HUES64 (cell line): ENCODE results near the gene CLCC1.

ENCODE experiments used
- H3K27ac ChIP-seq: 2 replicates; pipeline ENCODE4 v1.7.0; 2013; ENCODE audit warnings: low read depth, low read length, inconsistent platforms
- H3K27me3 ChIP-seq: 2 replicates; pipeline ENCODE4 v1.6.1; 2013; ENCODE audit warnings: mild to moderate bottlenecking, low read length; ENCODE audit not compliant: insufficient read depth
- H3K36me3 ChIP-seq: 2 replicates; pipeline ENCODE4 v1.6.1; 2013; ENCODE audit warnings: mild to moderate bottlenecking, low read length; ENCODE audit not compliant: insufficient read depth
- H3K4me1 ChIP-seq: 2 replicates; pipeline ENCODE4 v1.6.1; 2013; ENCODE audit warnings: mild to moderate bottlenecking, low read length, moderate library complexity; ENCODE audit not compliant: insufficient read depth
- H3K4me3 ChIP-seq: 2 replicates; pipeline ENCODE4 v1.5.1; 2013; ENCODE audit warnings: mild to moderate bottlenecking, low read length, moderate library complexity
- H3K9ac ChIP-seq: 2 replicates; pipeline ENCODE4 v1.6.1; 2013; ENCODE audit warnings: mild to moderate bottlenecking, low read depth, low read length
- H3K9me3 ChIP-seq: 2 replicates; pipeline ENCODE4 v1.6.1; 2013; ENCODE audit warnings: low read depth, low read length; ENCODE audit not compliant: insufficient read depth
- WGBS: fragments of 150-250, 120-280 bp; methylation state at CpG from one replicate; pipeline ENCODE4 v1.1.7; 2013; ENCODE audit warnings: missing lambda C conversion rate; 5-methylcytosine and 5-hydroxymethylcytosine counted together

CLCC1 gene

DNA sequence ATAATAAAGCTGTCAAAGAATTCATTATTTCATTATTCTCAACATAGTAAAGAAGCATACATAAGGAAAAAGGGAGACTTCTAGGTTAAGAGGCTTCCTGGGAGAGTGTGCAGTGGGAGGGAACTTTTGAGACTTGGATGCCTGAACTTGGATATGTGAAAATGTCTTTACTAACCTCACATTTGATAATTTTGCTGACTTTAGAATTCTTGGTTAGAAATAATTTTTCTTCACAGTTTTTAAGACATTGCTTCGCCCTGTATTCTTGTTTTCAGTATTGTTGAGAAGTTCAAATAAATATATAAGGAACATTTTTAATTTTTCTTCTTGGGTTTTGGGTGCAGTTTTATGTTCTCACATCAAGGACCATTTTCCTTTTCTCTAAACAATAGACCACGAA is 46.5 kb downstream of the CLCC1 start:
- H3K27ac ChIP-seq, result no peak overlapping the region
- H3K4me1 ChIP-seq, result no peaks in the 10 kb centered on the region
- 94% methylated on average over 1 of the region's 2 CpGs for WGBS
- no peaks in the 10 kb centered on the region for H3K9me3 ChIP-seq
- H3K4me3 ChIP-seq, result no peak overlapping the region
- H3K27me3 ChIP-seq, result no peaks in the 10 kb centered on the region
- H3K36me3 ChIP-seq, result peaks cover 8% of the 10 kb centered on the region; the same call in 1 of the 2 replicates
- H3K9ac ChIP-seq, result no peak overlapping the region
